Loucy (cell line): Measurements from ENCODE around the gene EXO5.

Experiments used
- EZH2phosphoT487 ChIP-seq: fragments of 200-600 bp; IDR thresholded peaks from 2 replicates; pipeline ENCODE4 v1.6.1; 2018; ENCODE audit warnings: antibody characterized with exemption, mild to moderate bottlenecking, moderate library complexity, borderline replicate concordance
- TF ChIP-seq, protein P1 (sequence below): fragments of 200-600 bp; sonication (generic); conservative IDR thresholded peaks from 2 replicates; pipeline ENCODE4 v1.5.1; 2014; ENCODE audit warnings: mild to moderate bottlenecking, antibody characterized with exemption, low read length

DNA sequence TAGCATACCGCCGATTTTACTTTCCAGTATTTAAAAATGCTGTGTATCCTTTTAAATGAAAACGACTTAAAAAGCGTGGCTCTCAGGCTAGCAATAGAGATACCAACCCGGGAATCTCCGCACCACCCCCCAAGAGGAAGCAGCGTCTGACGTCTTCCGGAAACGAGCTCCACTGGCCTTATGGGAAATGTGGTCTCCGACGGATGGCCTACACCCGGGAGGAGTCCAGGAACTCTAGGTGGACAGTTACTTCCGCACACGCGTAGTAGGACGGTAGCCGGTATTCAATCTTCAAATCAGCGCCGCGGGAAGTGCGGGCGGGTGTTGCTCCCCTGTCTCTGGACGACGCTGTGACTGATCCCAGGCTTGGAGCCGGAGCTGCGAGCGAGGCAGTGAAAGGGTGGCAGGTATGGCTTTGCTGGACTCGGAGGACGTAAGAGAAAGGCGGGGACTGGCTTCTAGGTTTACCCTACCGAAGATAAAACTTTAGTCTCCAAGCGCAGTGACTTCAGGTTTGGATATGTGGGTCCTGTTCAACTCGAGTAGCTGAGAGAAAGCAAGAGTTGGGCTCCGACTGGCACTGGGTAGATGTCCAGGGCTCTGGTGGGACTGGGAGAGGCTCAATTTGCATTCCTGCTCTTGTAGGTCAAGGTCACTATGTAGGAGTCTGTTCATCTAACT, 23.0 kb downstream of the EXO5 start, which contains the start of gene ZNF684:
- TF ChIP-seq, protein P1, sequence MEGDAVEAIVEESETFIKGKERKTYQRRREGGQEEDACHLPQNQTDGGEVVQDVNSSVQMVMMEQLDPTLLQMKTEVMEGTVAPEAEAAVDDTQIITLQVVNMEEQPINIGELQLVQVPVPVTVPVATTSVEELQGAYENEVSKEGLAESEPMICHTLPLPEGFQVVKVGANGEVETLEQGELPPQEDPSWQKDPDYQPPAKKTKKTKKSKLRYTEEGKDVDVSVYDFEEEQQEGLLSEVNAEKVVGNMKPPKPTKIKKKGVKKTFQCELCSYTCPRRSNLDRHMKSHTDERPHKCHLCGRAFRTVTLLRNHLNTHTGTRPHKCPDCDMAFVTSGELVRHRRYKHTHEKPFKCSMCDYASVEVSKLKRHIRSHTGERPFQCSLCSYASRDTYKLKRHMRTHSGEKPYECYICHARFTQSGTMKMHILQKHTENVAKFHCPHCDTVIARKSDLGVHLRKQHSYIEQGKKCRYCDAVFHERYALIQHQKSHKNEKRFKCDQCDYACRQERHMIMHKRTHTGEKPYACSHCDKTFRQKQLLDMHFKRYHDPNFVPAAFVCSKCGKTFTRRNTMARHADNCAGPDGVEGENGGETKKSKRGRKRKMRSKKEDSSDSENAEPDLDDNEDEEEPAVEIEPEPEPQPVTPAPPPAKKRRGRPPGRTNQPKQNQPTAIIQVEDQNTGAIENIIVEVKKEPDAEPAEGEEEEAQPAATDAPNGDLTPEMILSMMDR = no peak
- TF ChIP-seq EZH2phosphoT487 = no peak
